K562 (cell line): ENCODE results near the gene SLC7A4. TPM values are rescaled to one million over a fixed set of nuclear protein-coding genes. Genes with fewer than 3 reads are reported as not detected.

Experiments used
- ATAC-seq: fragments of 200-7000 bp; cut with Tn5 transposase; 3 replicates; pipeline ENCODE4 v1.9.1; 2020; ENCODE audit warnings: moderate library complexity
- BruUV-seq: library from RNA; stranded (reverse); fragments of 400-500 nt; replicated peaks from 2 replicates; lab custom pipeline; 2021; lab: Mats Ljungman, UMichigan
- CTCF ChIA-PET: fragments of 300-600 bp; formaldehyde crosslinking; extraction: SDS; loops from one replicate; lab custom pipeline; 2021; ENCODE audit warnings: low intra/inter-chr PET ratio; lab: Yijun Ruan, JAX
- POLR2A ChIA-PET: fragments of 300-600, 350-650 bp; sonication (Branson Sonifier 250); formaldehyde crosslinking; extraction: SDS; loops from one replicate; lab custom pipeline; 2021; ENCODE audit warnings: antibody characterized with exemption, inconsistent platforms; lab: Yijun Ruan, JAX
- DNase-seq, 4 experiments: peaks; one replicate each; pipeline versions ENCODE4 v3.0.0 to v3.0.0-alpha.2; 2011 to 2018; ENCODE audit warnings: low spot score in 3 of 4, mixed read lengths in 3 of 4; ENCODE audit errors: extremely low read depth in 1 of 4
- FAIRE-seq: peaks from 2 replicates; lab custom pipeline; 2011; peaks lifted over from hg19 to GRCh38; lab: Jason Lieb, UNC
- H2AFZ ChIP-seq: 2 replicates; pipeline ENCODE4 v1.6.0; 2011; ENCODE audit warnings: low read depth, low read length, control low read depth, inconsistent platforms
- H3K27ac ChIP-seq: fragments of 200-600 bp; 3 replicates; pipeline ENCODE4 v1.8.0; 2011; ENCODE audit warnings: low read depth, mild to moderate bottlenecking, control low read depth, inconsistent platforms, low read length, moderate library complexity, mixed read lengths; ENCODE audit errors: extremely low read depth
- H3K27me3 ChIP-seq, 2 experiments: fragments of 300-600 bp in 1 of 2; 2 replicates in 1 of 2; 3 replicates in 1 of 2; pipeline versions ENCODE4 v1.6.0 to v1.8.0; 2011; ENCODE audit warnings: inconsistent platforms in 2 of 2, low read length in 2 of 2, mild to moderate bottlenecking in 1 of 2, mixed read lengths in 1 of 2, moderate library complexity in 1 of 2; ENCODE audit not compliant: control insufficient read depth in 2 of 2, insufficient read depth in 2 of 2
- H3K36me3 ChIP-seq: fragments of 300-600 bp; 3 replicates; pipeline ENCODE4 v1.8.0; 2011; ENCODE audit warnings: mild to moderate bottlenecking, low read length, inconsistent platforms; ENCODE audit not compliant: control insufficient read depth, insufficient read depth
- H3K4me1 ChIP-seq, 2 experiments: fragments of 200-600 bp in 1 of 2; replicated peaks in 1 of 2; 2 replicates in 1 of 2; 3 replicates in 1 of 2; pipeline versions ENCODE4 v1.5.1 to v1.8.0; 2011; ENCODE audit warnings: inconsistent platforms in 2 of 2, low read length in 2 of 2, mild to moderate bottlenecking in 1 of 2, mixed read lengths in 1 of 2, moderate library complexity in 1 of 2; ENCODE audit not compliant: control insufficient read depth in 2 of 2, insufficient read depth in 2 of 2
- H3K4me2 ChIP-seq: 2 replicates; pipeline ENCODE4 v1.6.1; 2011; ENCODE audit warnings: low read length, control low read depth, inconsistent platforms, mixed read lengths; ENCODE audit not compliant: insufficient read depth
- H3K4me3 ChIP-seq: fragments of 200-600 bp; sonication (generic), shearing (Covaris generic); 2 replicates; pipeline ENCODE4 v1.5.1; 2016; ENCODE audit warnings: control low read depth, inconsistent platforms
- H3K79me2 ChIP-seq: fragments of 200-600 bp; 3 replicates; pipeline ENCODE4 v1.8.0; 2011; ENCODE audit warnings: low read length, inconsistent platforms; ENCODE audit not compliant: control insufficient read depth, insufficient read depth
- H3K9ac ChIP-seq, 2 experiments: 2 replicates each; pipeline versions ENCODE4 v1.6.0 to v1.6.1; 2011; ENCODE audit warnings: low read depth in 2 of 2, low read length in 2 of 2, control low read depth in 1 of 2, inconsistent platforms in 1 of 2, mild to moderate bottlenecking in 1 of 2, mixed read lengths in 1 of 2; ENCODE audit not compliant: insufficient read depth in 1 of 2
- H3K9me1 ChIP-seq: one replicate; pipeline ENCODE4 v1.6.0; 2011; ENCODE audit warnings: inconsistent platforms, mild to moderate bottlenecking, low read length, moderate library complexity; ENCODE audit not compliant: control insufficient read depth, insufficient read depth
- H3K9me3 ChIP-seq: replicated peaks from 2 replicates; pipeline ENCODE4 v1.5.1; 2011; ENCODE audit warnings: low read depth, low read length, inconsistent platforms; ENCODE audit not compliant: control insufficient read depth, insufficient read depth
- H4K20me1 ChIP-seq: replicated peaks from 2 replicates; pipeline ENCODE4 v1.6.1; 2011; ENCODE audit warnings: low read length, inconsistent platforms, mixed read lengths; ENCODE audit not compliant: control insufficient read depth, insufficient read depth
- NR4A1 ChIP-seq, 2 experiments: fragments of 250-450 bp in 1 of 2; fragments of 450-650 bp in 1 of 2; sonication (Bioruptor Pico) in 1 of 2; IDR thresholded peaks; 2 replicates each; pipeline versions ENCODE4 v1.4.0 to v1.6.1; 2016 to 2020; ENCODE audit warnings: mild to moderate bottlenecking in 2 of 2, missing compliant biosample characterization in 1 of 2, missing genetic modification characterization in 1 of 2, moderate library complexity in 1 of 2
- RAD21 ChIP-seq, 2 experiments: fragments of 250-450 bp in 1 of 2; fragments of 450-650 bp in 1 of 2; sonication (Bioruptor Pico) in 1 of 2; formaldehyde crosslinking in 1 of 2; IDR thresholded peaks in 1 of 2; conservative IDR thresholded peaks in 1 of 2; 2 replicates each; pipeline versions ENCODE4 v1.4.0 to v1.8.0; 2020 to 2022; ENCODE audit warnings: mild to moderate bottlenecking in 2 of 2, moderate library complexity in 1 of 2
- ZNF699 ChIP-seq: fragments of 250-450 bp; sonication (Bioruptor Pico); IDR thresholded peaks from 2 replicates; pipeline ENCODE4 v1.8.0; 2021; ENCODE audit warnings: mild to moderate bottlenecking, moderate library complexity; ENCODE audit not compliant: insufficient replicate concordance
- WGBS: fragments of 100-300 bp; shearing (Covaris generic); methylation state at CpG from one replicate; pipeline ENCODE4 v1.1.6; 2016; ENCODE audit warnings: low coverage, mixed read lengths; ENCODE audit not compliant: insufficient coverage; ENCODE audit errors: missing lambda C conversion rate; 5-methylcytosine and 5-hydroxymethylcytosine counted together
- in situ Hi-C: fragments of 300-500 bp; cut with MboI; formaldehyde crosslinking; loops from 4 replicates; pipeline ENCODE4 v1.15.0; 2018; ENCODE audit warnings: inconsistent platforms, mixed read lengths
- intact Hi-C: fragments of 100-400 bp; cut with micrococcal nuclease; formaldehyde crosslinking; loops from 2 replicates; pipeline ENCODE4 v1.14.2; 2022
- polyA plus RNA-seq, 8 experiments: library from polyadenylated mRNA; depleted of rRNA in 4 of 8; stranded (reverse) in 5 of 8; unstranded in 3 of 8; fragments of >200 nt; fragmentation: Nextera tagmentation in 2 of 8; fragmentation: Illumina TruSeq in 1 of 8; extraction: Ambion mirVana in 2 of 8; extraction: Trizol in 1 of 8; gene quantifications; 2 replicates each; pipeline versions ENCODE4 v1.2.1 to v1.2.3, GENCODE V29; 2011 to 2014; ENCODE audit warnings: inconsistent platforms in 1 of 8, missing spikeins in 1 of 8
- total RNA-seq, 7 experiments: library from RNA; depleted of rRNA in 6 of 7; stranded (reverse); fragments of >200 nt in 6 of 7; fragmentation: Illumina TruSeq in 2 of 7; extraction: Trizol in 2 of 7; gene quantifications; 2 replicates each; pipeline versions ENCODE4 v1.2.1 to v1.2.3, GENCODE V29; 2011 to 2021; ENCODE audit warnings: low replicate concordance in 1 of 7
- TF ChIP-seq, protein P1 (sequence below): fragments of 250-450 bp; sonication (Bioruptor Pico); IDR thresholded peaks from 2 replicates; pipeline ENCODE4 v1.9.0; 2021; ENCODE audit warnings: mild to moderate bottlenecking, inconsistent platforms
- TF ChIP-seq, protein P2 (sequence below): fragments of 450-650 bp; IDR thresholded peaks from 2 replicates; pipeline ENCODE4 v1.6.1; 2016; ENCODE audit warnings: mild to moderate bottlenecking

The SLC7A4 gene
- total and polyA plus RNA-seq, 9 of the 15 experiments (the other 6 are each of a cell fraction or from before 2014, with no cell fraction given) = not detected

DNA sequence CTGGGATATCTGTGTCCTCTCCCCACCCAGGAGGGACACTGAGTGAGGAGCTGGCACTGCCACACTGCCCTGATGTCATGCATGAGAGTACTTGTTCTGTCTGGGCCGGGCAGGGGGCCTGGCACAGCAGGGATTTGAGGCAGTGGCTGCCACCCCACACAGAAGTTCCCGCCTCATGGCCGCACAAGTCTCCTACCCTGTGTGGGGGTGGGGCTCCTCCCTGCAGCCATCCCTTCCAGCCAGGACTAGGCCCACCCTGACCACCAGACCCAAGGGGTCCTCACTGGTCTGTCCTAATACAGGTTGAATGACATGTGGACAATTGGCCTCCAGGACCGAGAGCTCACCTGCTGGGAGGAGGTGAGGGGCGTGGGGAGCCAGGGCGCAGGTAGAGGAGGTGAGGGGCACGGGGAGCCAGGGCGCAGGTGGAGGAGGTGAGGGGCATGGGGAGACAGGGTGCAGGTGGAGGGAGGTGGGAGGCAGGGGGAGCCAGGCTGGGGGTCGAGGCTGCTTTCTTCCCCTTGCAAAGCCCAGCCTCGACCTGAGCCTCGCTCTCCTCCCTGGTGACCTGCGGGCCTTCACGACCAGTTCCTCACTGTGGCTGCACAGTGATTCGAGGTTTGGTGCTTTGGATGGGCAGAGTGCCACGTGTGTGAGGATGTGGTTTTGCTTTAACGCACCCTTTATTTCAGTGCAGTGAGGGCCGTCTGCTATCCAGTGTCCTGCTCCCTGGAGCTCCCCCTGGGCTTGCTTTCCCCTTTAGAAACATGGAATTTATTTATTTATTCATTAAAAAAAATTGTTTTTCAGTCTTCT lies 42.8 kb downstream of the SLC7A4 start (continued):
- TF ChIP-seq, protein P1, sequence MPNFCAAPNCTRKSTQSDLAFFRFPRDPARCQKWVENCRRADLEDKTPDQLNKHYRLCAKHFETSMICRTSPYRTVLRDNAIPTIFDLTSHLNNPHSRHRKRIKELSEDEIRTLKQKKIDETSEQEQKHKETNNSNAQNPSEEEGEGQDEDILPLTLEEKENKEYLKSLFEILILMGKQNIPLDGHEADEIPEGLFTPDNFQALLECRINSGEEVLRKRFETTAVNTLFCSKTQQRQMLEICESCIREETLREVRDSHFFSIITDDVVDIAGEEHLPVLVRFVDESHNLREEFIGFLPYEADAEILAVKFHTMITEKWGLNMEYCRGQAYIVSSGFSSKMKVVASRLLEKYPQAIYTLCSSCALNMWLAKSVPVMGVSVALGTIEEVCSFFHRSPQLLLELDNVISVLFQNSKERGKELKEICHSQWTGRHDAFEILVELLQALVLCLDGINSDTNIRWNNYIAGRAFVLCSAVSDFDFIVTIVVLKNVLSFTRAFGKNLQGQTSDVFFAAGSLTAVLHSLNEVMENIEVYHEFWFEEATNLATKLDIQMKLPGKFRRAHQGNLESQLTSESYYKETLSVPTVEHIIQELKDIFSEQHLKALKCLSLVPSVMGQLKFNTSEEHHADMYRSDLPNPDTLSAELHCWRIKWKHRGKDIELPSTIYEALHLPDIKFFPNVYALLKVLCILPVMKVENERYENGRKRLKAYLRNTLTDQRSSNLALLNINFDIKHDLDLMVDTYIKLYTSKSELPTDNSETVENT (CRISPR knock-in tag) = 0 out of 2 replicates have a peak, but pooled peaks have one; percentile 7

DNA sequence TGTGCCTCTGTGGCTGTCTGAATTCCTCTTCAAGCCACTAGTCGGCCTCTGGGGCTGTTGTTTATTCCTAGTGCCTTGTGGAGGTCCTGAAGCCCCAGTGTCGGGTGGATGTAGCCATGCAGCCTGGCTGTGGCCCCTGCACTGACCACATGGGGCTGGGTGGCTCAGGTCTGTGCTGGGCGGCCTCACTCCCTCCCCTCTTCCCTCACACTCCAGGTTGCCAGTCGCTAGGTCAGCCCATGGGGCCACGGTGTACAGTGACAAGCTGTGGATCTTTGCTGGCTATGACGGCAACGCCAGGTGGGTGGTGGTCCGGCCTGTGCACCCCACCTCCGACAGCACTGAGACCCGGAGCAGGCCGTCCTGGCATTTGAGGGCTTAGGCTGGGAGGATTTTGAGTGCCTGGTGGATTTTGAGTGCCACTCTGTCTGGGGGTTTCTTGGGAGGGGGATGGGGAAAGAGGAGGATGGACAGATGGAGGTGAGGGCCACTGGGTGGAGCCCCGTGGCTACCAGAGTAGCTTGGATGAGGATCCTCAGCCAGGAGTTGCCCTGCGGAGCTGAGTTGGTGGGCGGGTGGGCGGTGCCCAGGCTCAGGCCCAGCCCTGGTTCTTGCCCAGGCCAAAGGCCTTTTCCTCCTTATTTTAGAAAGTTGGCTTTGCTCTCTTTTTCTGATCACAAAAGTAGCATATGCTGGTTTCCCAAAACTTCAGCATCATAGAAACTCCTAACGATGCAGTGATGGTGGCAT lies 43.6 kb downstream of the SLC7A4 start:
- Histone ChIP-seq H3K79me2 (no peaks in the 10 kb centered on the region), H3K27me3 (no peaks in the 10 kb centered on the region), H3K9me3 (no peaks in the 10 kb centered on the region), H3K4me3 (no peak overlapping the region), H2AFZ (no peak overlapping the region), H4K20me1 (peaks cover 14% of the 10 kb centered on the region; the same call in 1 of the 2 replicates), H3K4me2 (no peak overlapping the region), H3K27ac (no peak overlapping the region), H3K9ac (peak overlapping the region in 1 of 2 experiments; percentile 78; a peak in 2 of 4 replicates), H3K36me3 (peaks cover 88% of the 10 kb centered on the region), H3K4me1 (peaks cover 0 to 47% of the 10 kb centered on the region in 2 experiments; a peak in 2 of 5 replicates), H3K9me1 (peaks cover 15% of the 10 kb centered on the region)
- DNase-seq = no peak
- CTCF ChIA-PET = no interaction called here
- in situ Hi-C loops (no loop called here), intact Hi-C loops (no loop called here)
- POLR2A ChIA-PET = interaction anchor here (0.6 to 17.9 kb wide), 8 partner anchors 8 to 649 kb away, joined by 3 to 451 read pairs (median 14); partner anchors contain the start of genes AIFM3, LZTR1 and THAP7
- 81% methylated on average over 16 of the region's 16 CpGs for WGBS
- no TSS peak for BruUV-seq
- no peak for FAIRE-seq
- peak; percentile 43 for ATAC-seq
- TF ChIP-seq ZNF699 (CRISPR knock-in tag) (no peak), RAD21 (CRISPR knock-in tag; conservative IDR thresholded peaks at IDR 0.05 in 1 of 2, IDR thresholded peaks at IDR 0.05 in 1 of 2) (peak in 1 of 2 experiments; percentile 27; a peak in 2 of 4 replicates), NR4A1 (CRISPR knock-in tag; IDR thresholded peaks at IDR 0.05) (0 out of 2 replicates have a peak, but pooled peaks have one; percentile 51), NR4A1 (tag; IDR thresholded peaks at IDR 0.05) (no peak)
- TF ChIP-seq, protein P2, sequence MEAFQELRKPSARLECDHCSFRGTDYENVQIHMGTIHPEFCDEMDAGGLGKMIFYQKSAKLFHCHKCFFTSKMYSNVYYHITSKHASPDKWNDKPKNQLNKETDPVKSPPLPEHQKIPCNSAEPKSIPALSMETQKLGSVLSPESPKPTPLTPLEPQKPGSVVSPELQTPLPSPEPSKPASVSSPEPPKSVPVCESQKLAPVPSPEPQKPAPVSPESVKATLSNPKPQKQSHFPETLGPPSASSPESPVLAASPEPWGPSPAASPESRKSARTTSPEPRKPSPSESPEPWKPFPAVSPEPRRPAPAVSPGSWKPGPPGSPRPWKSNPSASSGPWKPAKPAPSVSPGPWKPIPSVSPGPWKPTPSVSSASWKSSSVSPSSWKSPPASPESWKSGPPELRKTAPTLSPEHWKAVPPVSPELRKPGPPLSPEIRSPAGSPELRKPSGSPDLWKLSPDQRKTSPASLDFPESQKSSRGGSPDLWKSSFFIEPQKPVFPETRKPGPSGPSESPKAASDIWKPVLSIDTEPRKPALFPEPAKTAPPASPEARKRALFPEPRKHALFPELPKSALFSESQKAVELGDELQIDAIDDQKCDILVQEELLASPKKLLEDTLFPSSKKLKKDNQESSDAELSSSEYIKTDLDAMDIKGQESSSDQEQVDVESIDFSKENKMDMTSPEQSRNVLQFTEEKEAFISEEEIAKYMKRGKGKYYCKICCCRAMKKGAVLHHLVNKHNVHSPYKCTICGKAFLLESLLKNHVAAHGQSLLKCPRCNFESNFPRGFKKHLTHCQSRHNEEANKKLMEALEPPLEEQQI = no peak
- TF ChIP-seq, protein P1 (CRISPR knock-in tag) = peak; percentile 85
